ENCODE measurements around the gene TOMM34. TPM values are rescaled to one million over a fixed set of nuclear protein-coding genes. Genes with fewer than 3 reads are reported as not detected.

The TOMM34 gene
- polyA plus RNA-seq, 2 of the 4 experiments (the other 2 are of a cell fraction), result 23.4 to 30.8 TPM

GRCh38 chr20:44916586-44916985, 43.6 kb downstream of the TOMM34 start:
- no peak overlapping the region for H3K27ac ChIP-seq
- H3K4me3 ChIP-seq, result no peak overlapping the region
- TF ChIP-seq HOXB5 (CRISPR knock-in tag; IDR thresholded peaks at IDR 0.05) (no peak), JUN (IDR thresholded peaks at IDR 0.05) (no peak), RCOR1 (IDR thresholded peaks at IDR 0.05; ENCODE audit: low read depth, low read length) (no peak), MAFK (IDR thresholded peaks at IDR 0.05; ENCODE audit: partially characterized antibody) (no peak), TP53 (CRISPR knock-in tag; IDR thresholded peaks at IDR 0.05) (no peak), HOXB13 (CRISPR knock-in tag; IDR thresholded peaks at IDR 0.05; ENCODE audit: low read depth) (no peak), KDM5A (IDR thresholded peaks at IDR 0.05) (no peak), CHD2 (IDR thresholded peaks at IDR 0.05; ENCODE audit: low read length, partially characterized antibody) (no peak), SREBF2 (IDR thresholded peaks at IDR 0.05) (no peak), CBX2 (IDR thresholded peaks at IDR 0.05; ENCODE audit: borderline replicate concordance, low read depth) (no peak), RNF2 (IDR thresholded peaks at IDR 0.05; ENCODE audit: borderline replicate concordance, low read depth) (no peak), FOSL2 (IDR thresholded peaks at IDR 0.05) (no peak), FOSL2 (CRISPR knock-in tag; IDR thresholded peaks at IDR 0.05) (no peak), ESRRA (IDR thresholded peaks at IDR 0.05; ENCODE audit: borderline replicate concordance, low read length) (no peak), MAZ (IDR thresholded peaks at IDR 0.05; ENCODE audit: borderline replicate concordance, low read depth, low read length) (no peak), PBX3 (IDR thresholded peaks at IDR 0.05) (no peak), HMGXB4 (CRISPR knock-in tag; IDR thresholded peaks at IDR 0.05; ENCODE audit: borderline replicate concordance) (no peak)
- H3K9me3 ChIP-seq, result no peaks in the 10 kb centered on the region
- 91% methylated on average over 12 of the region's 12 CpGs for WGBS (ENCODE audit: missing lambda C conversion rate)
- peaks cover 4% of the 10 kb centered on the region; the same call in 1 of the 3 replicates for H3K4me1 ChIP-seq
- ChIA-PET CTCF (interaction anchor here (1.0 to 1.8 kb wide), 3 partner anchors 11 to 233 kb away, joined by 3 to 4 read pairs (median 3); no protein-coding TSS in a partner anchor), POLR2A (no interaction called here)
- ATAC-seq (no peak), DNase-seq (ENCODE audit: low read depth in 1 of 2, low spot score in 1 of 2) (no peak), FAIRE-seq (no peak)
- H3K4me2 ChIP-seq, result no peak overlapping the region

- WGBS (ENCODE audit: missing lambda C conversion rate), result 67% methylated on average over 1 of the region's 1 CpG
- Histone ChIP-seq H3K27ac (no peak overlapping the region), H3K4me1 (peaks cover 5% of the 10 kb centered on the region; the same call in 1 of the 3 replicates), H3K4me3 (no peak overlapping the region), H3K9me3 (no peaks in the 10 kb centered on the region), H3K4me2 (no peak overlapping the region)
- TF ChIP-seq HDAC2 (IDR thresholded peaks at IDR 0.05), result no peak
- no peak for TF ChIP-seq SMC3 (IDR thresholded peaks at IDR 0.05)
- no peak for TF ChIP-seq JUNB (IDR thresholded peaks at IDR 0.05)
- no peak for TF ChIP-seq PHF8 (IDR thresholded peaks at IDR 0.05; ENCODE audit: borderline replicate concordance, low read depth)
- TF ChIP-seq RNF2 (IDR thresholded peaks at IDR 0.05; ENCODE audit: borderline replicate concordance, low read depth), result no peak
- no peak for TF ChIP-seq HEYL (CRISPR knock-in tag; IDR thresholded peaks at IDR 0.05)
- TF ChIP-seq KDM5A (IDR thresholded peaks at IDR 0.05), result no peak
- no peak for TF ChIP-seq TP53 (CRISPR knock-in tag; IDR thresholded peaks at IDR 0.05)
- TF ChIP-seq CEBPB (IDR thresholded peaks at IDR 0.05), result no peak
- no peak for TF ChIP-seq ZFP36 (IDR thresholded peaks at IDR 0.05; ENCODE audit: borderline replicate concordance, partially characterized antibody)
- no peak for TF ChIP-seq RCOR1 (IDR thresholded peaks at IDR 0.05; ENCODE audit: low read depth, low read length)
- no peak for TF ChIP-seq FOXS1 (CRISPR knock-in tag; IDR thresholded peaks at IDR 0.05)
- TF ChIP-seq USF2 (IDR thresholded peaks at IDR 0.05), result no peak
- no peak for TF ChIP-seq HOXB13 (CRISPR knock-in tag; IDR thresholded peaks at IDR 0.05; ENCODE audit: low read depth)
- no peak for TF ChIP-seq HES2 (IDR thresholded peaks at IDR 0.05)
- TF ChIP-seq EHF (CRISPR knock-in tag; IDR thresholded peaks at IDR 0.05), result no peak
- TF ChIP-seq EP300 (IDR thresholded peaks at IDR 0.05), result no peak
- ChIA-PET POLR2A (no interaction called here), CTCF (no interaction called here)
- DNase-seq (ENCODE audit: low read depth in 1 of 2, low spot score in 1 of 2), result no peak
- no peak for ATAC-seq
- FAIRE-seq, result no peak
These were observed 45.3 kb downstream of the TOMM34 start for GRCh38 chr20:44914924-44915323.

All from A549 (cell line).